ENCODE measurements around the gene HSD11B1. TPM values are rescaled to one million over a fixed set of nuclear protein-coding genes. Genes with fewer than 3 reads are reported as not detected.

The HSD11B1 gene
- total RNA-seq, 2 donors from 2014 or later = not detected

DNA sequence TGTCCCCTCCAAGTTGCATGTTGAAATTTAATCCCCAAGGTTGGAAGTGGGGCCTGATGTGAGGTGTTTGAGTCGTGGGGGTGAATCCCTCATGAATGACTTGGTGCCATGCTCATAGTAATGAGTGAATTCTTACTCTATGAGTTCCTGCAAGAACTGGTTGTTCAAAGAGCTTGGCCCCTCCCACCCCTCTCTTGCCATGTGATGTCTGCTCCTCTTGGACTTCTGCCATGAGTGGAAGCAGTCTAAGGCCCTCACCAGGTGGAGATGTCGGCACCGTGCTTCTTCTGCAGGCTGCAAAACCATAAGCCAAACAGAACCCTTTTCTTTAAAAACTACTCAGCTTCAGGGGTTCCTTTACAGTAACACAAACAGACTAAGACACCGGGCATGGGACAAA is 15.2 kb upstream of the HSD11B1 start:
- Mint-ChIP-seq H3K4me3 (no peak overlapping the region), H3K4me1 (no peaks in the 10 kb centered on the region), H3K9me3 (no peaks in the 10 kb centered on the region), H3K36me3 (ENCODE audit: low read depth) (no peaks in the 10 kb centered on the region), H3K27me3 (ENCODE audit: insufficient read depth) (peaks cover 18% of the 10 kb centered on the region), H3K27ac (no peak overlapping the region)
- no peaks in the 10 kb centered on the region for H3K36me3 ChIP-seq (ENCODE audit: control insufficient read depth, insufficient read depth, low read length)
- no peak overlapping the region for H3K27ac ChIP-seq (ENCODE audit: low read depth, low read length)
- no peak overlapping the region for H3K4me3 ChIP-seq (ENCODE audit: low read length)
- no peaks in the 10 kb centered on the region for H3K9me3 ChIP-seq (ENCODE audit: control insufficient read depth, low read length)
- no peaks in the 10 kb centered on the region for H3K4me1 ChIP-seq (ENCODE audit: control insufficient read depth, insufficient read depth, low read length)
- 67 to 76% methylated on average over 3 to 4 of the region's 4 CpGs for WGBS, 2 experiments (ENCODE audit: insufficient coverage in 1 of 2, insufficient read length in 1 of 2)
- H3K9ac ChIP-seq (ENCODE audit: extremely low read depth, low read length, poor library complexity, severe bottlenecking) = no peak overlapping the region
- no peak for DNase-seq
- TF ChIP-seq, protein P1, sequence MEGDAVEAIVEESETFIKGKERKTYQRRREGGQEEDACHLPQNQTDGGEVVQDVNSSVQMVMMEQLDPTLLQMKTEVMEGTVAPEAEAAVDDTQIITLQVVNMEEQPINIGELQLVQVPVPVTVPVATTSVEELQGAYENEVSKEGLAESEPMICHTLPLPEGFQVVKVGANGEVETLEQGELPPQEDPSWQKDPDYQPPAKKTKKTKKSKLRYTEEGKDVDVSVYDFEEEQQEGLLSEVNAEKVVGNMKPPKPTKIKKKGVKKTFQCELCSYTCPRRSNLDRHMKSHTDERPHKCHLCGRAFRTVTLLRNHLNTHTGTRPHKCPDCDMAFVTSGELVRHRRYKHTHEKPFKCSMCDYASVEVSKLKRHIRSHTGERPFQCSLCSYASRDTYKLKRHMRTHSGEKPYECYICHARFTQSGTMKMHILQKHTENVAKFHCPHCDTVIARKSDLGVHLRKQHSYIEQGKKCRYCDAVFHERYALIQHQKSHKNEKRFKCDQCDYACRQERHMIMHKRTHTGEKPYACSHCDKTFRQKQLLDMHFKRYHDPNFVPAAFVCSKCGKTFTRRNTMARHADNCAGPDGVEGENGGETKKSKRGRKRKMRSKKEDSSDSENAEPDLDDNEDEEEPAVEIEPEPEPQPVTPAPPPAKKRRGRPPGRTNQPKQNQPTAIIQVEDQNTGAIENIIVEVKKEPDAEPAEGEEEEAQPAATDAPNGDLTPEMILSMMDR (conservative IDR thresholded peaks at IDR 0.05) = no peak
- H3K27me3 ChIP-seq (ENCODE audit: control insufficient read depth, insufficient read depth, low read length, poor library complexity, severe bottlenecking) = peaks cover 34% of the 10 kb centered on the region

DNA sequence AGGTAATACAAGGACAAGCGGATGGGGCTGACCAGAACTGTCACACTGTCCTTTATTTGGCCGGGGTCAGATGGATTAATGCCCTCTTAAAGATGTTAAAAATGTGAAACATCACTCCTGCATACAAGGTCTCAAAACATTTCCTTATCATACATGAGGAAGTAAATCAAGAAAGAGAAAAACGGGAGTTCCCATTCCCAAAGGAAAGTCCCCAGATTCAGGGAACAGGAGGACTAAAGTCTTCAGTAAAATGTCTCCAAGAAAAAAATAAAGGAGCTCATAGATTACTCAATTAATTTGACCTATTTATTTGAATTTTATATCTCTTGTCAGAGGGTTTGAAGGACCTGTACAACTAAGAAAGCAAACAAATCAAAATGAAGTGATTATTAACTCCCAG is 13.4 kb upstream of the HSD11B1 start:
- Histone ChIP-seq H3K4me3 (ENCODE audit: low read length) (no peak overlapping the region), H3K9ac (ENCODE audit: extremely low read depth, low read length, poor library complexity, severe bottlenecking) (no peak overlapping the region), H3K36me3 (ENCODE audit: control insufficient read depth, insufficient read depth, low read length) (no peaks in the 10 kb centered on the region), H3K27ac (ENCODE audit: low read depth, low read length) (no peak overlapping the region), H3K27me3 (ENCODE audit: control insufficient read depth, insufficient read depth, low read length, poor library complexity, severe bottlenecking) (peaks cover 36% of the 10 kb centered on the region), H3K9me3 (ENCODE audit: control insufficient read depth, low read length) (no peaks in the 10 kb centered on the region), H3K4me1 (ENCODE audit: control insufficient read depth, insufficient read depth, low read length) (no peaks in the 10 kb centered on the region)
- H3K27me3 Mint-ChIP-seq (ENCODE audit: insufficient read depth) = peaks cover 23% of the 10 kb centered on the region
- H3K27ac Mint-ChIP-seq = no peak overlapping the region
- WGBS, 2 experiments (ENCODE audit: insufficient coverage in 1 of 2, insufficient read length in 1 of 2) = 91 to 100% methylated on average over 2 to 3 of the region's 3 CpGs
- no peak for DNase-seq
- no peak overlapping the region for H3K4me3 Mint-ChIP-seq
- no peaks in the 10 kb centered on the region for H3K9me3 Mint-ChIP-seq
- H3K36me3 Mint-ChIP-seq (ENCODE audit: low read depth) = no peaks in the 10 kb centered on the region
- TF ChIP-seq, protein P1 (conservative IDR thresholded peaks at IDR 0.05) = no peak
- H3K4me1 Mint-ChIP-seq = no peaks in the 10 kb centered on the region

DNA sequence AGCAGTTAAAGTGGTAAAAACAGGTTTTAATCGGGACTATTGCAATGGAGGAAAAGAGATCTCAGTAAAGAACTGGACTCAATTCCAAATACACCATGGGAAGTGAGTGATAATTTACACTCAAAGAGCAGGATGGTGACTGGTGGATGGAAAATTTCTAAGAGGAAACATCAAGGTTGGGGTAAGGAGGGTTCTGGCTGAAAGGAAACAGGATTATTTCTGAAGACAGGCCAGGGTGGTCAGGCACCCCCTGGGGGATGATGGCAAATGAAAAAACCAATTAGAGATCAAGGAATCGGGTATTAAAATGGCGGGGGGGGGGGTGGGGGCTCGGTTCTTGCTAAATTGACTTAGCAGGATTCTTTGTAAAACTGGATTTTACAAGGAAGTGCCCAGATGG is 12.3 kb upstream of the HSD11B1 start:
- H3K27ac ChIP-seq (ENCODE audit: low read depth, low read length) = no peak overlapping the region
- TF ChIP-seq, protein P1 (conservative IDR thresholded peaks at IDR 0.05) = no peak
- peaks cover 38% of the 10 kb centered on the region for H3K27me3 ChIP-seq (ENCODE audit: control insufficient read depth, insufficient read depth, low read length, poor library complexity, severe bottlenecking)
- H3K4me3 Mint-ChIP-seq = no peak overlapping the region
- no peaks in the 10 kb centered on the region for H3K4me1 ChIP-seq (ENCODE audit: control insufficient read depth, insufficient read depth, low read length)
- no peaks in the 10 kb centered on the region for H3K36me3 Mint-ChIP-seq (ENCODE audit: low read depth)
- 77 to 82% methylated on average over 3 of the region's 4 CpGs for WGBS, 2 experiments (ENCODE audit: insufficient coverage in 1 of 2, insufficient read length in 1 of 2)
- H3K9ac ChIP-seq (ENCODE audit: extremely low read depth, low read length, poor library complexity, severe bottlenecking) = no peak overlapping the region
- H3K27ac Mint-ChIP-seq = no peak overlapping the region
- no peaks in the 10 kb centered on the region for H3K9me3 ChIP-seq (ENCODE audit: control insufficient read depth, low read length)
- DNase-seq = no peak
- H3K9me3 Mint-ChIP-seq = no peaks in the 10 kb centered on the region
- H3K4me3 ChIP-seq (ENCODE audit: low read length) = no peak overlapping the region
- peaks cover 27% of the 10 kb centered on the region for H3K27me3 Mint-ChIP-seq (ENCODE audit: insufficient read depth)
- H3K36me3 ChIP-seq (ENCODE audit: control insufficient read depth, insufficient read depth, low read length) = no peaks in the 10 kb centered on the region
- H3K4me1 Mint-ChIP-seq = no peaks in the 10 kb centered on the region

All from endodermal cell (in vitro differentiated cells).